A549 (cell line): ENCODE data around the gene STYXL2. TPM values are rescaled to one million over a fixed set of nuclear protein-coding genes. Genes with fewer than 3 reads are reported as not detected.

ENCODE experiments used
- ATAC-seq, 2 experiments: fragments of 200-7000 bp in 1 of 2; fragments of >200 bp in 1 of 2; cut with Nextera tagmentation in 1 of 2; cut with Tn5 transposase in 1 of 2; 3 replicates each; pipeline versions ENCODE4 v1.8.0 to v1.9.1; 2018 to 2020; ENCODE audit warnings: mild to moderate bottlenecking in 1 of 2, moderate library complexity in 1 of 2
- CTCF ChIA-PET: fragments of 300-600 bp; sonication (Branson Sonifier 250); formaldehyde crosslinking; extraction: SDS; loops from one replicate; lab custom pipeline; 2021; ENCODE audit warnings: antibody characterized with exemption, inconsistent platforms; lab: Yijun Ruan, JAX
- POLR2A ChIA-PET: fragments of 350-600 bp; formaldehyde crosslinking; extraction: SDS; loops from one replicate; lab custom pipeline; 2021; ENCODE audit warnings: antibody characterized with exemption, inconsistent platforms; lab: Yijun Ruan, JAX
- DNase-seq, 2 experiments: peaks; one replicate each; pipeline versions ENCODE4 v3.0.0 to v3.0.0-alpha.2; 2011 to 2016; ENCODE audit warnings: low read depth in 1 of 2, low spot score in 1 of 2
- FAIRE-seq: peaks from 2 replicates; lab custom pipeline; 2011; peaks lifted over from hg19 to GRCh38; lab: Jason Lieb, UNC
- H3K27ac ChIP-seq, 2 experiments: fragments of >200 bp; sonication (Bioruptor Twin); formaldehyde crosslinking; 3 replicates each; pipeline ENCODE4 v1.5.1; 2016 to 2017
- H3K4me1 ChIP-seq: fragments of >200 bp; sonication (Bioruptor Twin); formaldehyde crosslinking; 3 replicates; pipeline ENCODE4 v1.6.1; 2016
- H3K4me2 ChIP-seq: fragments of >200 bp; sonication (Bioruptor Twin); formaldehyde crosslinking; 3 replicates; pipeline ENCODE4 v1.6.1; 2016
- H3K4me3 ChIP-seq: fragments of >200 bp; sonication (Bioruptor Twin); formaldehyde crosslinking; 3 replicates; pipeline ENCODE4 v1.5.1; 2016
- H3K9me3 ChIP-seq: fragments of >200 bp; sonication (Bioruptor Twin); formaldehyde crosslinking; 3 replicates; pipeline ENCODE4 v1.6.1; 2016
- CTCF ChIP-seq: fragments of >200 bp; sonication (Bioruptor Twin); formaldehyde crosslinking; IDR thresholded peaks from 3 replicates; pipeline ENCODE4 v1.5.1; 2016
- EHF ChIP-seq: fragments of 250-450 bp; sonication (Bioruptor Pico); IDR thresholded peaks from 2 replicates; pipeline ENCODE4 v1.5.0; 2020; ENCODE audit warnings: mild to moderate bottlenecking
- HDAC2 ChIP-seq: fragments of 200-600 bp; sonication (generic); IDR thresholded peaks from 2 replicates; pipeline ENCODE4 v1.6.1; 2016
- HEYL ChIP-seq: fragments of 250-450 bp; sonication (Bioruptor Pico); IDR thresholded peaks from 2 replicates; pipeline ENCODE4 v1.8.0; 2021; ENCODE audit warnings: mild to moderate bottlenecking, moderate library complexity
- HMGXB4 ChIP-seq: fragments of 250-450 bp; sonication (Bioruptor Pico); IDR thresholded peaks from 2 replicates; pipeline ENCODE4 v1.5.0; 2021; ENCODE audit warnings: mild to moderate bottlenecking, moderate library complexity, borderline replicate concordance
- POLR2AphosphoS2 ChIP-seq: conservative IDR thresholded peaks from 2 replicates; pipeline ENCODE4 v1.6.1; 2012; ENCODE audit warnings: low read length, improper control_type of control experiment, inconsistent platforms
- RAD21 ChIP-seq, 2 experiments: fragments of >200 bp in 1 of 2; sonication (Bioruptor Twin) in 1 of 2; formaldehyde crosslinking in 1 of 2; IDR thresholded peaks in 1 of 2; conservative IDR thresholded peaks in 1 of 2; 2 replicates in 1 of 2; 3 replicates in 1 of 2; pipeline ENCODE4 v1.6.1; 2012 to 2018; ENCODE audit warnings: inconsistent platforms in 1 of 2
- RFX5 ChIP-seq: fragments of 450-650 bp; IDR thresholded peaks from 2 replicates; pipeline ENCODE4 v1.7.1; 2014; ENCODE audit warnings: antibody characterized with exemption, mild to moderate bottlenecking, moderate library complexity
- RNF2 ChIP-seq: fragments of 200-600 bp; sonication (generic); IDR thresholded peaks from 2 replicates; pipeline ENCODE4 v1.6.1; 2016; ENCODE audit warnings: low read depth, mild to moderate bottlenecking, antibody characterized with exemption, moderate library complexity, borderline replicate concordance
- USF2 ChIP-seq: fragments of 450-650 bp; IDR thresholded peaks from 2 replicates; pipeline ENCODE4 v1.6.1; 2014; ENCODE audit warnings: antibody characterized with exemption
- WGBS: methylation state at CpG from one replicate; pipeline ENCODE4 v1.1.6; 2017; ENCODE audit errors: missing lambda C conversion rate; 5-methylcytosine and 5-hydroxymethylcytosine counted together
- polyA minus RNA-seq: library from RNA; depleted of rRNA, polyadenylated mRNA; stranded (reverse); fragments of >200 nt; gene quantifications from 2 replicates; pipeline ENCODE4 v1.2.3, GENCODE V29; 2011; rRNA and poly(A)+ RNA removed
- polyA plus RNA-seq, 4 experiments: library from polyadenylated mRNA; depleted of rRNA in 3 of 4; stranded (reverse); fragments of >200 nt; fragmentation: RNase III in 1 of 4; extraction: RNeasy Plus Mini Kit Qiagen cat#74134 plus additional on column Dnase treatment in 1 of 4; gene quantifications; 2 replicates in 3 of 4; 3 replicates in 1 of 4; pipeline ENCODE4 v1.2.3, GENCODE V29; 2011 to 2017
- TF ChIP-seq, protein P1 (sequence below): IDR thresholded peaks from 2 replicates; pipeline ENCODE4 v1.6.1; 2012; ENCODE audit warnings: low read depth, borderline replicate concordance
- TF ChIP-seq, protein P2 (sequence below): IDR thresholded peaks from 2 replicates; pipeline ENCODE4 v1.6.1; 2012

Gene STYXL2
- polyA plus RNA-seq (2011; rRNA removed) (not detected in 2 replicates), polyA plus RNA-seq (2017; fragmentation: RNase III; extraction: RNeasy Plus Mini Kit Qiagen cat#74134 plus additional on column Dnase treatment) (not detected in 3 replicates), polyA minus RNA-seq (not detected in 2 replicates)
- not detected in 2 replicates for polyA plus RNA-seq (2012; cell fraction: cytosol; rRNA removed)
- 0.01 TPM in 1 of 2 replicates, not detected in the other for polyA plus RNA-seq (2012; cell fraction: nucleus; rRNA removed)

DNA sequence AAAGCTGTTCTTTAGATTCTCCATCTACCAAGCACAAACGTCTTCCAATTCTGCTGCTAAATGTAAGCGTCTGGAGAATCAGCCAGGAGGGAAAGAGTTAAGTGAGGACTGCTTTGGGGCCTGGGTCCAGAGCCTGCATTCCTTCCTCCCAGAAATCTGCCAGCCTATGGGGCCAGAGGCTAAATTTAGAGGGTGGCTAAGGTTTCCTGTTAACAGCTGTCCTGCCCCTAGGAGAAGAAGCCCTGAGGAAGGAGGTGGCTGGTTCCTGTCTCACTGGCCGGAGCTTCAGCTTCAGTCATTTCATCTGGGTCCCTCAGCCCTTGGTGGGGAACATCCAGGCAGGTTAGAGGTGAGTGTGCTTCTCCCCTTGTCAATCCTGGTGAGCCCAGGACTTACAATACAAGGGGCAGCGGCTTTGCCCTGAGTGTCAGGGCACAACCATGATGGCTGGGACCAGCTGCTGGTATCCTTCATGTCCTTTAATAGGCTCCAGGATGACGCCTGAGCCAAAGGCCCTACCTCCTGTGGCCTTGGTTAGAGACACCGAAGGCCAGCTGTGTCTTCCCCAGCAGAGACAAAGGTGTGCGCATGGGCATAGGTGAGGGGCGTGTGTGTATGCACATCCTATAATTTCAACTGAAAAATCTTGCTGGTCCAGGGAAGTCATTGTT is at the start of gene STYXL2:
Gene STYXL2, plus strand, starts transcription at position 230 of the 671 bp plus-strand sequence. CDS start 775 bp downstream, outside the sequence.
- FAIRE-seq, result no peak
- CTCF ChIA-PET, result interaction anchor here (1.1 to 2.6 kb wide), 4 partner anchors 10 to 34 kb away, joined by 3 to 9 read pairs (median 4); no protein-coding TSS in a partner anchor

GRCh38 chr1:167051907-167052306 is 42.0 kb upstream of the STYXL2 start:
- Histone ChIP-seq H3K4me1 (no peaks in the 10 kb centered on the region), H3K4me3 (no peak overlapping the region), H3K4me2 (no peak overlapping the region), H3K9me3 (no peaks in the 10 kb centered on the region), H3K27ac (no peak overlapping the region)
- DNase-seq (no peak), ATAC-seq (no peak), FAIRE-seq (no peak)
- POLR2A ChIA-PET, result no interaction called here
- TF ChIP-seq USF2, result no peak
- no peak for TF ChIP-seq HMGXB4 (CRISPR knock-in tag)
- 80% methylated on average over 5 of the region's 5 CpGs for WGBS
- CTCF ChIA-PET, result interaction anchor here (0.8 to 18.6 kb wide), 5 partner anchors 8 to 143 kb away, joined by 3 to 534 read pairs (median 3); no protein-coding TSS in a partner anchor

More for the DNA sequence above, at the start of gene STYXL2:
- 65% methylated on average over 8 of the region's 8 CpGs for WGBS
- DNase-seq (no peak), ATAC-seq (no peak)
- TF ChIP-seq RAD21 (conservative IDR thresholded peaks at IDR 0.05 in 1 of 2, IDR thresholded peaks at IDR 0.05 in 1 of 2) (no peak), POLR2AphosphoS2 (no peak), RFX5 (no peak), HDAC2 (no peak), EHF (CRISPR knock-in tag) (no peak), HEYL (CRISPR knock-in tag) (no peak)
- TF ChIP-seq, protein P1, sequence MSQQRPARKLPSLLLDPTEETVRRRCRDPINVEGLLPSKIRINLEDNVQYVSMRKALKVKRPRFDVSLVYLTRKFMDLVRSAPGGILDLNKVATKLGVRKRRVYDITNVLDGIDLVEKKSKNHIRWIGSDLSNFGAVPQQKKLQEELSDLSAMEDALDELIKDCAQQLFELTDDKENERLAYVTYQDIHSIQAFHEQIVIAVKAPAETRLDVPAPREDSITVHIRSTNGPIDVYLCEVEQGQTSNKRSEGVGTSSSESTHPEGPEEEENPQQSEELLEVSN, result no peak
- TF ChIP-seq, protein P2, sequence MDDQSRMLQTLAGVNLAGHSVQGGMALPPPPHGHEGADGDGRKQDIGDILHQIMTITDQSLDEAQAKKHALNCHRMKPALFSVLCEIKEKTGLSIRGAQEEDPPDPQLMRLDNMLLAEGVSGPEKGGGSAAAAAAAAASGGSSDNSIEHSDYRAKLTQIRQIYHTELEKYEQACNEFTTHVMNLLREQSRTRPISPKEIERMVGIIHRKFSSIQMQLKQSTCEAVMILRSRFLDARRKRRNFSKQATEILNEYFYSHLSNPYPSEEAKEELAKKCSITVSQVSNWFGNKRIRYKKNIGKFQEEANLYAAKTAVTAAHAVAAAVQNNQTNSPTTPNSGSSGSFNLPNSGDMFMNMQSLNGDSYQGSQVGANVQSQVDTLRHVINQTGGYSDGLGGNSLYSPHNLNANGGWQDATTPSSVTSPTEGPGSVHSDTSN, result no peak
- Histone ChIP-seq H3K4me1 (no peaks in the 10 kb centered on the region), H3K9me3 (no peaks in the 10 kb centered on the region), H3K27ac (no peak within 1 kb of the TSS), H3K4me3 (no peak within 1 kb of the TSS), H3K4me2 (no peak within 1 kb of the TSS)
- POLR2A ChIA-PET, result no interaction called here

GRCh38 chr1:167052389-167052788 is 41.5 kb upstream of the STYXL2 start:
- ChIA-PET CTCF (interaction anchor here (1.0 to 18.6 kb wide), 4 partner anchors 10 to 144 kb away, joined by 3 to 534 read pairs (median 3); no protein-coding TSS in a partner anchor), POLR2A (no interaction called here)
- H3K4me2 ChIP-seq, result no peak overlapping the region
- peak; percentile 49 to 61 for DNase-seq
- H3K4me1 ChIP-seq, result no peaks in the 10 kb centered on the region
- 51% methylated on average over 8 of the region's 8 CpGs for WGBS
- no peak overlapping the region for H3K27ac ChIP-seq
- H3K4me3 ChIP-seq, result no peak overlapping the region
- FAIRE-seq, result no peak
- H3K9me3 ChIP-seq, result no peaks in the 10 kb centered on the region
- peak; percentile 66 to 87; a peak in 5 of 6 replicates for ATAC-seq
- TF ChIP-seq CTCF (peak; percentile 19; the same call in 1 of the 3 replicates), RAD21 (conservative IDR thresholded peaks at IDR 0.05 in 1 of 2, IDR thresholded peaks at IDR 0.05 in 1 of 2) (peak in 1 of 2 experiments; percentile 21; a peak in 1 of 5 replicates), RNF2 (no peak)
